Measurements from ENCODE around the gene TADA1. TPM values are rescaled to one million over a fixed set of nuclear protein-coding genes. Genes with fewer than 3 reads are reported as not detected.
A peak's percentile ranks its signal among the peaks of the same experiment; 100 is the strongest.

The TADA1 gene
- total RNA-seq, 2 experiments from 2014 or later = 14.3 to 15.7 TPM

GRCh38 chr1:166905900-166906299 is 29.8 kb upstream of the TADA1 start:
- Mint-ChIP-seq H3K4me1 (ENCODE audit: low read depth) (peaks cover 14% of the 10 kb centered on the region), H3K4me3 (no peak overlapping the region), H3K36me3 (ENCODE audit: low read depth) (no peaks in the 10 kb centered on the region), H3K9me3 (no peaks in the 10 kb centered on the region), H3K27me3 (peaks cover 1% of the 10 kb centered on the region), H3K27ac (no peak overlapping the region)
- POLR2A ChIA-PET = no interaction called here
- CTCF ChIA-PET = interaction anchor here (0.8 to 24.9 kb wide), 9 partner anchors 10 to 629 kb away, joined by 3 to 863 read pairs (median 3); no protein-coding TSS in a partner anchor
- TF ChIP-seq CTCF (IDR thresholded peaks at IDR 0.05) = no peak
- DNase-seq (peak; percentile 29), ATAC-seq (peak; percentile 71)
- intact Hi-C loops (cut with micrococcal nuclease) = no loop called here

- Mint-ChIP-seq H3K4me1 (ENCODE audit: low read depth) (peaks cover 9% of the 10 kb centered on the region), H3K27ac (no peak overlapping the region)
- POLR2A ChIA-PET = no interaction called here
Observed at GRCh38 chr1:166905136-166905535, 29.1 kb upstream of the TADA1 start.

GRCh38 chr1:166903232-166903631 is 27.2 kb upstream of the TADA1 start:
- Mint-ChIP-seq H3K4me1 (ENCODE audit: low read depth) (peaks cover 9% of the 10 kb centered on the region), H3K27me3 (peaks cover 7% of the 10 kb centered on the region), H3K4me3 (no peak overlapping the region), H3K27ac (no peak overlapping the region), H3K9me3 (peaks cover 4% of the 10 kb centered on the region), H3K36me3 (ENCODE audit: low read depth) (peaks cover 2% of the 10 kb centered on the region)
- intact Hi-C loops (cut with micrococcal nuclease) = no loop called here
- TF ChIP-seq CTCF (IDR thresholded peaks at IDR 0.05) = no peak
- ATAC-seq (no peak), DNase-seq (no peak)
- CTCF ChIA-PET = interaction anchor here (24.9 kb wide), 1 partner anchor 155 kb away, joined by 863 read pairs; no protein-coding TSS in a partner anchor
- POLR2A ChIA-PET = interaction anchor here (1.0 to 1.4 kb wide), 2 partner anchors 65 to 156 kb away, joined by 3 to 4 read pairs; no protein-coding TSS in a partner anchor

More at GRCh38 chr1:166905136-166905535, 29.1 kb upstream of the TADA1 start:
- TF ChIP-seq CTCF (IDR thresholded peaks at IDR 0.05) = no peak
- Mint-ChIP-seq H3K4me3 (no peak overlapping the region), H3K27me3 (peaks cover 3% of the 10 kb centered on the region), H3K9me3 (no peaks in the 10 kb centered on the region), H3K36me3 (ENCODE audit: low read depth) (no peaks in the 10 kb centered on the region)
- ATAC-seq (no peak), DNase-seq (no peak)
- intact Hi-C loops (cut with micrococcal nuclease) = no loop called here
- CTCF ChIA-PET = interaction anchor here (0.8 to 24.9 kb wide), 5 partner anchors 9 to 174 kb away, joined by 3 to 863 read pairs (median 3); no protein-coding TSS in a partner anchor

- peaks cover 7% of the 10 kb centered on the region for H3K9me3 Mint-ChIP-seq
- peaks cover 7% of the 10 kb centered on the region for H3K27me3 Mint-ChIP-seq
- H3K27ac Mint-ChIP-seq = no peak overlapping the region
- DNase-seq (no peak), ATAC-seq (no peak)
- H3K4me3 Mint-ChIP-seq = no peak overlapping the region
- ChIA-PET POLR2A (interaction anchor here (1.0 kb wide), 1 partner anchor 11 kb away, joined by 3 read pairs; no protein-coding TSS in a partner anchor), CTCF (interaction anchor here (0.5 to 24.9 kb wide), 3 partner anchors 8 to 226 kb away, joined by 4 to 863 read pairs (median 43); no protein-coding TSS in a partner anchor)
- peaks cover 9% of the 10 kb centered on the region for H3K4me1 Mint-ChIP-seq (ENCODE audit: low read depth)
- peaks cover 2% of the 10 kb centered on the region for H3K36me3 Mint-ChIP-seq (ENCODE audit: low read depth)
- intact Hi-C loops (cut with micrococcal nuclease) = no loop called here
- TF ChIP-seq CTCF (IDR thresholded peaks at IDR 0.05) = no peak
Observed at GRCh38 chr1:166902279-166902678, 26.2 kb upstream of the TADA1 start.

- no peak for ATAC-seq
- H3K9me3 Mint-ChIP-seq = peaks cover 11% of the 10 kb centered on the region
- ChIA-PET CTCF (interaction anchor here (5.3 to 24.9 kb wide), 2 partner anchors 9 to 157 kb away, joined by 43 to 863 read pairs; no protein-coding TSS in a partner anchor), POLR2A (interaction anchor here (0.6 kb wide), 2 partner anchors 17 to 556 kb away, joined by 3 read pairs; no protein-coding TSS in a partner anchor)
- peaks cover 10% of the 10 kb centered on the region for H3K27me3 Mint-ChIP-seq
- TF ChIP-seq CTCF (IDR thresholded peaks at IDR 0.05) = no peak
- peaks cover 2% of the 10 kb centered on the region for H3K36me3 Mint-ChIP-seq (ENCODE audit: low read depth)
- DNase-seq = no peak
- H3K4me3 Mint-ChIP-seq = no peak overlapping the region
- H3K27ac Mint-ChIP-seq = no peak overlapping the region
- intact Hi-C loops (cut with micrococcal nuclease) = no loop called here
- H3K4me1 Mint-ChIP-seq (ENCODE audit: low read depth) = peaks cover 5% of the 10 kb centered on the region
Observed at GRCh38 chr1:166900987-166901386, 24.9 kb upstream of the TADA1 start.

Data from activated CD8-positive, alpha-beta T cell treated with anti-CD3 and anti-CD28 coated beads for 36 hours (primary cell).